ENCODE results near the gene MTURN. TPM values are rescaled to one million over a fixed set of nuclear protein-coding genes. Genes with fewer than 3 reads are reported as not detected.
A peak's percentile ranks its signal among the peaks of the same experiment; 100 is the strongest.
"Not testable (repeated sequence)": the region's sequence is repeated elsewhere in the genome, so short reads cannot be mapped to it uniquely, and the experiment has no call there.

Gene MTURN
- polyA plus RNA-seq (ENCODE audit: insufficient read length in 3 of 3), result 10 to 100 TPM; 89.2 to 94.8 (median 90.6) TPM

- DNase-seq (ENCODE audit: low read depth in 3 of 3, low spot score in 2 of 3), result peak in 2 of 3 donors; percentile 73 to 76
Observed at GRCh38 chr7:30134611-30135300, at the start of gene MTURN. Gene MTURN, plus strand, starts transcription at chr7:30134986. Its CDS starts 151 bp downstream, at chr7:30135137.

- DNase-seq (ENCODE audit: low read depth in 3 of 3, low spot score in 2 of 3), result no peak
Observed at GRCh38 chr7:30086529-30086928, 48.3 kb upstream of the MTURN start.

DNA sequence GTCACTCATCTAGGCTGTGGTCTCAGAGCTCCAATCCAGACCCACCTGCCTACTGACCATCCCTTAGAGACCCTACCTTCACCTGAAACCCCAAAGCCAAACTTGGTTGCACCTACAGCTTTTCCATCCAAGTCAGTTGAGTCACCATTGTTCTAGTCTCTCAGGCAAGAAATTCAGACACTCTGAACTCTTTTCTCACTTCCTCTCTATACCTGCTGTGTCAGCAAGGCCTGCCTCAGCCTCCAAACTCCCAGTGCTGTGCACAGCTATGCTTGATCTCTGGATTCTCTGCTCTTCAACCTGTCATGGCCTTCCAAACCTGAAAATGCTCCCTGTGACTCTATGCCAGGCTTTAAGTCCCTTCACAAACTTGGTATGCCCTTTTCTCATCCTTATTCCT, 47.4 kb upstream of the MTURN start:
- no peak for DNase-seq (ENCODE audit: low read depth in 3 of 3, low spot score in 2 of 3)

GRCh38 chr7:30088362-30088761, 46.4 kb upstream of the MTURN start:
- DNase-seq (ENCODE audit: low read depth in 3 of 3, low spot score in 2 of 3), result no peak

DNA sequence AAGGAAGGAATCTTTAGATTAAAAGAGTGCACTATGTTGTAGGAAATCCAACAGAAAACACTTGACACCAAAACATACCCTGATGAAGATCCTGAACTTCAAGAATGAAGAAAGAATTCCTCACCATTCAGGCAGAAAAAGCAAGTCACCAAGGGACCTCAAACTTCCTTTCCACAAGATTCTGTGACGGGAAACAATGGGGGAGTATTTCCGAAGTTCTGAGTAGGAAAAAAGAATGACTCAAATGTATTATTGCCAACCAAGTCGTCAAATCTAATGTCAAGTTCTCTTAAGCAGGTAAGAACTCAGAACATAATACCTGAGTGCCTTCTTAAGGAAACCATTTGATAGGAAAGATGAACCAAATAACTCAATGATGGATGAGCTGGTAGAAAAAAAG, 44.7 kb upstream of the MTURN start:
- DNase-seq (ENCODE audit: low read depth in 3 of 3, low spot score in 2 of 3), result no peak

DNA sequence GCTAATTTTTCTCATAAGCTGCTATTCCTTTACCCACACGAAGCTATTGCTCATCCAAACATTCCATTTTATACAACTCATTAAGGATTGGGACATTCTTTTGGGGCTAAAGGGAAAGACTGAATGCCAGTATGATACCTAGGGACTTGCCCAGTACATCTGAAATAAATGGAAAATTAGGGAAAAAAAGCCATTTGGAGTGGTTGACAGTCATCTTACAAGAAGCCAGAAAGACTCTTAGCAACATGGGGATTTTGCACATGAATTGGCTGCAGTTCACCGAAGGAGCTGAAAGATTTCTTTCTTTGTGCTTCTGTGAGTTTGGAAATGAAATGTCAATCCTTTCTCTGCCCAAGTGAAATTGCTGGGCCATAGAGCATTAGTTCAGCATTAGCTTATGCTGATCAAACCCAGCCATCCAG, 43.3 kb upstream of the MTURN start:
- no peak for DNase-seq (ENCODE audit: low read depth in 3 of 3, low spot score in 2 of 3)

- DNase-seq (ENCODE audit: low read depth in 3 of 3, low spot score in 2 of 3), result no peak
Observed at GRCh38 chr7:30091987-30092386, 42.8 kb upstream of the MTURN start.

DNA sequence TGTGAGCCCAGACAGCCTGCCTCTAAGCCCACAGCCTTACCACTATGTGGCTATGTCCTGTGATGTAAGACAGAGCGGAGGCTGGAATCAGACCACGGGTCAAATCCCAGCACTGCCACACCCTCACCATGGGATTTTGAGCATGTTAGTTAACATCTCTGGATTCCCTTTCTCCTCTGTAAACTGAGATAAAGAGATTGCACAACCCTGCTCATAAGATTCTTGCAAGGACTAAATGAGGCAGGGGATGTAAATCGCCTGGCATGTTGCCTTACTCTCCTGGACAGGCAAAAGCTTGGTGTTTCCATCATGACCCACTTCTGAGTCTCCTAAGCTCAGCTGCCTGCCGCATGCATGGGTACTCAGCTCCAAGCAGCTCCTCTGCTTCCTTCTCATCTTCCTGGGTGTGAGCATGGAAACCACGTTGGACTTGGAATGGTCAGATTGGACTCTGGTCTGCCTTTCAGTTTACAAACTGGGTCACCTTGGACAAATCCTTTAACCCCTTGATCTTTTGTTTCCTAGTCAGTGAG, 41.3 kb upstream of the MTURN start:
- no peak for DNase-seq (ENCODE audit: low read depth in 3 of 3, low spot score in 2 of 3)

DNA sequence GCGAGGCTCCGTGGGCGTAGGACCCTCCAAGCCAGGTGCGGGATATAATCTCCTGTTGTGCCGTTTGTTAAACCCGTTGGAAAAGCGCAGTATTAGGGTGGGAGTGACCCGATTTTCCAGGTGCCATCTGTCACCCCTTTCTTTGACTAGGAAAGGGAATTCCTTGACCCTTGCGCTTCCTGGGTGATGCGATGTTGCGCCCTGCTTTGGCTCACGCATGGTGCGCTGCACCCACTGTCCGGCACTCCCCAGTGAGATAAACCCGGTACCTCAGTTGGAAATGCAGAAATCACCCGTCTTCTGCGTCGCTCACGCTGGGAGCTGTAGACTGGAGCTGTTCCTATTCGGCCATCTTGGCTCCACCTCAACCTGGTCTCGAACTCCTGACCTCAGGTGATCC, 36.2 kb upstream of the MTURN start:
- not testable (repeated sequence) for DNase-seq (ENCODE audit: low read depth in 3 of 3, low spot score in 2 of 3)

- DNase-seq (ENCODE audit: low read depth in 3 of 3, low spot score in 2 of 3), result no peak
Observed at GRCh38 chr7:30102281-30102680, 32.5 kb upstream of the MTURN start.

GRCh38 chr7:30104157-30104556, 30.6 kb upstream of the MTURN start:
- no peak for DNase-seq (ENCODE audit: low read depth in 3 of 3, low spot score in 2 of 3)

DNA sequence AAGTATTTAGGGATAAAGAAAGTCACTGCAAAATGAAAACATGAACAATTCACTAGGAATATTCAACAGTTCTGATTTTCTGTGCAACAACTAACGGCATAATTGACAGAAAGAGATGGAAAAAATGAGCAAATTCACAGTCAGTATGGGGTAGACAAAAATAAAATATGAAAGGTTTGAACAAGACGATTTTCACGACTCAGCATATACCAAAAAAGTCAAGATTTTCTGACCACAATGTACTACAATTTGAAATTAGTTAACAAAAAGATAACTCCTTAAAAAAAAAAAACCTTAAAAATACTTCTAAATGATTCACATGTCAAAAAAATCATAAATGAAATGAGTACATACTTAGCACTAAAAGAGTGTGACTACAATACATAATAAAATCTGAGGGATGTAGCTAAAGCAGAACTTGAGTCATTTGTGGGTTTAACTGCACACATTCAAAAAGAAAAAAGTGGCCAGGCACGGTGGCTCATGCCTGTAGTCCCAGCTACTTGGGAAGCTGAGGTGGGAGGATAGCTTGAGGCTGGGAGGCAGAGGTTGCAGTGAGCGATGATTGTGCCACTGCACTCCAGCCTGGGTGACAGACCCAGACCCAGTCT, 22.6 kb upstream of the MTURN start:
- no peak for DNase-seq (ENCODE audit: low read depth in 3 of 3, low spot score in 2 of 3)

DNA sequence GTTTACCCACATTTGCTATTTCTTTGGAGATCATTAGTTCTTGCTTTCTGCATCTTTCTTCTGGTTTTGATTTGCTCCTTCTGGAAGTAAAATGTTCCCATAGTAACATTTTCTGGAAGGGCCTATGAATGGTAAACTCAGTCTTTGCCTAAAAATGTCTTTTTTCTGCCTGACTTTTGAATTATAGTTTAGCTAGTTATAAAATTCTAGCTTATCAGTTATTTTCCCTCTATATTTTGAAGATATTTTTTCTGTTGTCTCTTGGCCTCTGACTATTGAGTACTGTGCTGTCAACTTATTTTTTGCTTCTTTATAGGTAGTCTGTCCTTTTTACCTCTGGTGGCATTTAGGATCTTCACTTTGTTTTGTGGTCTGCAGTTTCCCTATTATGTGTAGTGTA, 21.6 kb upstream of the MTURN start:
- DNase-seq (ENCODE audit: low read depth in 3 of 3, low spot score in 2 of 3), result no peak

DNA sequence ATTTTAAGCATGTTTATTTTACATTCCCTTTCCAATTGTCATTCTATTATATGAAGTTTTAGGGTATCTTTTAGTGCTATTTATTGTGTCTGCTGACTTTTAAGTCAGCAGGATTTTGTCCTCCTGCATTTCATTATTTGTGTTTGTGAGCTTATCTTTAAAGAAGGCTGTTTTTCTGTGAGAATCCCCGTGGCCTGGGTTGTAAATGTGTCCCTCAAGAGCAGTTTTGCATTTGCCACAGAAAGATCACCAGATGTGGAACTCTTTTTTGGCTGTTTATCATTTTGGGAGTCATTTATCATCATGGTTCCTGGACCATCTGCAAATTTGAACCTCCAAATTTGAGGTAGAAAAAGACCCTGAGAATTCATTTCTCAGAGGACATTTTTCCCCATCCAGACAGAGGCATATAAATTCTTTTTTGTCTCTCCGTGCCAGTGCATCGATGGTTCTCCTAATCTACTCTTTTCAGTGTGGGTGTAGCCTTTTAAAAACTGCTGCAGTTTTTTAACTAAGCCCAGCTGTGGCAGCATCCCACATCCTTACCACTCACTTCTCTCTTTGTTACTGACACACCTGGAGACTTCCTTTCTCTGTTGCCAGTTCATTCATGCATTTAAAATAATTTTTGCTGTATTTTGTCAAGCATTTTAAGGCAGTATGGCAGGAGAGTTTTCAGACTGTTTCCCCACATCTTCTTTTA, 20.1 kb upstream of the MTURN start:
- no peak for DNase-seq (ENCODE audit: low read depth in 3 of 3, low spot score in 2 of 3)

GRCh38 chr7:30115709-30116297, 19.0 kb upstream of the MTURN start:
- DNase-seq (ENCODE audit: low read depth in 3 of 3, low spot score in 2 of 3), result no peak

GRCh38 chr7:30116771-30117170, 18.0 kb upstream of the MTURN start:
- DNase-seq (ENCODE audit: low read depth in 3 of 3, low spot score in 2 of 3), result no peak

GRCh38 chr7:30117896-30118295, 16.9 kb upstream of the MTURN start:
- no peak for DNase-seq (ENCODE audit: low read depth in 3 of 3, low spot score in 2 of 3)

- no peak for DNase-seq (ENCODE audit: low read depth in 3 of 3, low spot score in 2 of 3)
Observed at GRCh38 chr7:30119890-30120577, 14.8 kb upstream of the MTURN start.

- no peak for DNase-seq (ENCODE audit: low read depth in 3 of 3, low spot score in 2 of 3)
Observed at GRCh38 chr7:30133736-30134610, 813 bp upstream of the MTURN start.

Data from right renal cortex interstitium (tissue), 3 donors.